H9 (cell line): ENCODE data around the gene LOXHD1. TPM values are rescaled to one million over a fixed set of nuclear protein-coding genes. Genes with fewer than 3 reads are reported as not detected.

Source experiments
- DNase-seq: peaks from one replicate; pipeline ENCODE4 v3.0.0-alpha.2; 2017
- H2AFZ ChIP-seq: one replicate; pipeline ENCODE4 v1.6.1; 2013; ENCODE audit warnings: mild to moderate bottlenecking, low read length, control low read depth, moderate library complexity
- H2AK5ac ChIP-seq: 2 replicates; pipeline ENCODE4 v1.6.1; 2013; ENCODE audit warnings: low read length, control low read depth, mixed read lengths; ENCODE audit not compliant: insufficient read length
- H2BK120ac ChIP-seq: one replicate; pipeline ENCODE4 v1.6.1; 2013; ENCODE audit warnings: low read depth, mild to moderate bottlenecking, low read length, control low read depth, inconsistent platforms; ENCODE audit not compliant: poor library complexity, severe bottlenecking
- H2BK12ac ChIP-seq: 2 replicates; pipeline ENCODE4 v1.6.1; 2013; ENCODE audit warnings: low read length, control low read depth, mixed read lengths, low read depth; ENCODE audit not compliant: insufficient read length
- H2BK15ac ChIP-seq: 2 replicates; pipeline ENCODE4 v1.6.1; 2013; ENCODE audit warnings: low read depth, low read length, control low read depth
- H2BK20ac ChIP-seq: one replicate; pipeline ENCODE4 v1.6.1; 2013; ENCODE audit warnings: low read depth, mild to moderate bottlenecking, low read length, control low read depth, inconsistent platforms; ENCODE audit not compliant: poor library complexity, severe bottlenecking
- H2BK5ac ChIP-seq: 2 replicates; pipeline ENCODE4 v1.6.1; 2013; ENCODE audit warnings: low read length, control low read depth, mixed read lengths; ENCODE audit not compliant: insufficient read length
- H3K14ac ChIP-seq: 2 replicates; pipeline ENCODE4 v1.6.1; 2013; ENCODE audit warnings: low read length, control low read depth; ENCODE audit not compliant: insufficient read depth
- H3K18ac ChIP-seq: 2 replicates; pipeline ENCODE4 v1.6.1; 2013; ENCODE audit warnings: low read depth, mild to moderate bottlenecking, mixed read lengths, low read length, control low read depth; ENCODE audit not compliant: insufficient read length
- H3K23ac ChIP-seq: 2 replicates; pipeline ENCODE4 v1.6.1; 2013; ENCODE audit warnings: low read length, control low read depth, mixed read lengths, low read depth; ENCODE audit not compliant: insufficient read length
- H3K23me2 ChIP-seq: 2 replicates; pipeline ENCODE4 v1.6.1; 2013; ENCODE audit warnings: low read depth, mild to moderate bottlenecking, mixed read lengths, low read length, control low read depth; ENCODE audit not compliant: insufficient read length, poor library complexity, severe bottlenecking
- H3K27ac ChIP-seq: 2 replicates; pipeline ENCODE4 v1.5.1; 2013; ENCODE audit warnings: low read length, control low read depth, mixed read lengths, low read depth; ENCODE audit not compliant: insufficient read length
- H3K27me3 ChIP-seq: 2 replicates; pipeline ENCODE4 v1.6.1; 2013; ENCODE audit warnings: low read length, control low read depth, inconsistent platforms; ENCODE audit not compliant: insufficient read depth
- H3K4ac ChIP-seq: 2 replicates; pipeline ENCODE4 v1.6.1; 2013; ENCODE audit warnings: low read depth, mild to moderate bottlenecking, control low read depth, inconsistent platforms, low read length, moderate library complexity
- H3K4me1 ChIP-seq: 2 replicates; pipeline ENCODE4 v1.6.1; 2013; ENCODE audit warnings: low read length, control low read depth, inconsistent platforms; ENCODE audit not compliant: insufficient read depth
- H3K4me2 ChIP-seq: 2 replicates; pipeline ENCODE4 v1.6.1; 2013; ENCODE audit warnings: low read length, control low read depth, mixed read lengths; ENCODE audit not compliant: insufficient read length, insufficient read depth
- H3K56ac ChIP-seq: 2 replicates; pipeline ENCODE4 v1.6.1; 2013; ENCODE audit warnings: low read depth, mild to moderate bottlenecking, mixed read lengths, low read length, control low read depth; ENCODE audit not compliant: insufficient read length
- H3K79me1 ChIP-seq: 2 replicates; pipeline ENCODE4 v1.6.1; 2013; ENCODE audit warnings: low read depth, mild to moderate bottlenecking, moderate library complexity, low read length, control low read depth, inconsistent platforms; ENCODE audit not compliant: insufficient read depth, poor library complexity, severe bottlenecking
- H3K79me2 ChIP-seq: 2 replicates; pipeline ENCODE4 v1.6.1; 2013; ENCODE audit warnings: low read length, control low read depth, inconsistent platforms; ENCODE audit not compliant: insufficient read depth
- H3K9ac ChIP-seq: 2 replicates; pipeline ENCODE4 v1.6.1; 2013; ENCODE audit warnings: low read length, control low read depth, mixed read lengths; ENCODE audit not compliant: insufficient read length; ENCODE audit errors: extremely low read depth
- H3K9me3 ChIP-seq: one replicate; pipeline ENCODE4 v1.6.1; 2013; ENCODE audit warnings: low read depth, low read length, inconsistent platforms; ENCODE audit not compliant: control insufficient read depth
- H3T11ph ChIP-seq: one replicate; pipeline ENCODE4 v1.6.1; 2013; ENCODE audit warnings: mild to moderate bottlenecking, low read length, control low read depth, inconsistent platforms
- H4K20me1 ChIP-seq: one replicate; pipeline ENCODE4 v1.6.1; 2013; ENCODE audit not compliant: control insufficient read depth, insufficient read length, insufficient read depth
- H4K5ac ChIP-seq: 2 replicates; pipeline ENCODE4 v1.6.1; 2013; ENCODE audit warnings: low read depth, mild to moderate bottlenecking, mixed read lengths, low read length, control low read depth; ENCODE audit not compliant: insufficient read length
- H4K8ac ChIP-seq: replicated peaks from 2 replicates; pipeline ENCODE4 v1.6.1; 2013; ENCODE audit warnings: low read length, control low read depth, mixed read lengths, low read depth; ENCODE audit not compliant: insufficient read length
- H4K91ac ChIP-seq: 2 replicates; pipeline ENCODE4 v1.6.1; 2013; ENCODE audit warnings: low read depth, mild to moderate bottlenecking, moderate library complexity, mixed read lengths, low read length, control low read depth; ENCODE audit not compliant: insufficient read length
- H3K27ac Mint-ChIP-seq, 3 experiments: 2 replicates in 2 of 3; 3 replicates in 1 of 3; pipeline ENCODE4 v1.8.0; 2020 to 2021; ENCODE audit warnings: mixed read lengths in 3 of 3, mild to moderate bottlenecking in 1 of 3, moderate library complexity in 1 of 3
- H3K27me3 Mint-ChIP-seq: 2 replicates; pipeline ENCODE4 v1.8.0; 2021; ENCODE audit warnings: low read depth, mild to moderate bottlenecking, moderate library complexity, mixed read lengths
- H3K36me3 Mint-ChIP-seq, 3 experiments: 2 replicates in 2 of 3; 3 replicates in 1 of 3; pipeline ENCODE4 v1.8.0; 2020 to 2021; ENCODE audit warnings: low read depth in 3 of 3, mixed read lengths in 3 of 3; ENCODE audit not compliant: insufficient read depth in 1 of 3
- H3K4me1 Mint-ChIP-seq, 2 experiments: 2 replicates each; pipeline ENCODE4 v1.8.0; 2020; ENCODE audit warnings: mixed read lengths in 2 of 2
- H3K4me3 Mint-ChIP-seq, 2 experiments: 2 replicates in 1 of 2; 3 replicates in 1 of 2; pipeline ENCODE4 v1.8.0; 2020 to 2021; ENCODE audit warnings: mild to moderate bottlenecking in 2 of 2, mixed read lengths in 2 of 2, moderate library complexity in 1 of 2
- H3K9me3 Mint-ChIP-seq, 2 experiments: 2 replicates in 1 of 2; 3 replicates in 1 of 2; pipeline ENCODE4 v1.8.0; 2020; ENCODE audit warnings: mild to moderate bottlenecking in 2 of 2, mixed read lengths in 2 of 2, moderate library complexity in 1 of 2
- CTCF ChIP-seq: fragments of 200-600 bp; sonication (generic); conservative IDR thresholded peaks from 3 replicates; pipeline ENCODE4 v1.8.0; 2021; ENCODE audit warnings: antibody characterized with exemption, mild to moderate bottlenecking
- WGBS: extraction: QIAGEN DNeasy Blood & Tissue Kit; methylation state at CpG from one replicate; pipeline ENCODE4 v1.1.7; 2013; ENCODE audit warnings: missing lambda C conversion rate, low lambda C conversion rate, mixed read lengths; ENCODE audit not compliant: insufficient read length; ENCODE audit errors: extremely low coverage; 5-methylcytosine and 5-hydroxymethylcytosine counted together
- total RNA-seq: library from RNA; stranded (reverse); gene quantifications from 2 replicates; pipeline ENCODE4 v1.2.1, GENCODE V29; 2021

LOXHD1 gene
- total RNA-seq, 1 experiment from 2014 or later, result 0.07 TPM

GRCh38 chr18:46427216-46427995 lies 229.6 kb downstream of the LOXHD1 start:
- H2BK15ac ChIP-seq, result no peak overlapping the region
- no peak overlapping the region for H3K4ac ChIP-seq
- no peak overlapping the region for H3T11ph ChIP-seq
- peaks cover 9% of the 10 kb centered on the region for H3K27me3 Mint-ChIP-seq
- no peak overlapping the region for H3K56ac ChIP-seq
- H3K9me3 Mint-ChIP-seq, result no peaks in the 10 kb centered on the region; a peak in 1 of 5 replicates
- no peaks in the 10 kb centered on the region for H3K79me2 ChIP-seq
- TF ChIP-seq CTCF, result no peak
- H4K8ac ChIP-seq, result no peak overlapping the region
- no peak overlapping the region for H3K18ac ChIP-seq
- no peaks in the 10 kb centered on the region for H3K9me3 ChIP-seq
- H3K9ac ChIP-seq, result no peak overlapping the region
- no peak overlapping the region for H3K27ac Mint-ChIP-seq
- no peaks in the 10 kb centered on the region for H3K23me2 ChIP-seq
- no peak overlapping the region for H4K91ac ChIP-seq
- H3K4me1 Mint-ChIP-seq, result peaks cover 34 to 48% of the 10 kb centered on the region in 2 experiments
- WGBS, result no CpG with 5 or more reads among the region's 16 CpGs
- H3K4me3 Mint-ChIP-seq, result no peak overlapping the region
- H2AFZ ChIP-seq, result no peak overlapping the region
- DNase-seq, result no peak
- H3K23ac ChIP-seq, result no peak overlapping the region
- H3K36me3 Mint-ChIP-seq, result no peaks in the 10 kb centered on the region; a peak in 2 of 7 replicates
- no peaks in the 10 kb centered on the region for H3K79me1 ChIP-seq
- H2BK20ac ChIP-seq, result no peak overlapping the region
- no peak overlapping the region for H2BK120ac ChIP-seq
- H3K27me3 ChIP-seq, result no peaks in the 10 kb centered on the region
- peaks cover 3% of the 10 kb centered on the region; the same call in 1 of the 2 replicates for H3K4me1 ChIP-seq
- no peak overlapping the region for H3K4me2 ChIP-seq
- no peak overlapping the region for H2BK5ac ChIP-seq
- H4K20me1 ChIP-seq, result no peaks in the 10 kb centered on the region
- no peak overlapping the region for H3K27ac ChIP-seq
- no peak overlapping the region for H2BK12ac ChIP-seq
- H4K5ac ChIP-seq, result no peak overlapping the region
- no peak overlapping the region for H2AK5ac ChIP-seq
- H3K14ac ChIP-seq, result no peak overlapping the region; the same call in 1 of the 2 replicates

Other genes starting within 250 kb of the LOXHD1 start
- gene ST8SIA5, start 99.8 kb upstream of the LOXHD1 start, total RNA-seq, result 0.63 and 0.75 TPM in 2 replicates